IMR-90 (cell line): ENCODE results near the gene UGGT2. TPM values are rescaled to one million over a fixed set of nuclear protein-coding genes. Genes with fewer than 3 reads are reported as not detected.

Experiments
- ATAC-seq: fragments of 200-7000 bp; cut with Tn5 transposase; 2 replicates; pipeline ENCODE4 v1.9.1; 2020; ENCODE audit warnings: low read depth, mild to moderate bottlenecking, moderate library complexity
- BruUV-seq: library from RNA; stranded (reverse); fragments of 400-500 nt; replicated peaks from 2 replicates; lab custom pipeline; 2021; lab: Mats Ljungman, UMichigan
- CTCF ChIA-PET: fragments of 300-600 bp; formaldehyde crosslinking; extraction: SDS; loops from one replicate; lab custom pipeline; 2021; ENCODE audit warnings: antibody characterized with exemption; lab: Yijun Ruan, JAX
- POLR2A ChIA-PET: fragments of 300-600 bp; sonication (Branson Sonifier 250); formaldehyde crosslinking; loops from one replicate; lab custom pipeline; 2022; ENCODE audit warnings: antibody characterized with exemption; ENCODE audit not compliant: unreplicated experiment; lab: Charles Lee
- DNase-seq: peaks from one replicate; pipeline ENCODE4 v3.0.0; 2013
- H2AFZ ChIP-seq: replicated peaks from 2 replicates; pipeline ENCODE3; 2013; ENCODE audit warnings: low read length, mild to moderate bottlenecking; ENCODE audit not compliant: poor library complexity
- H2AK5ac ChIP-seq: 2 replicates; pipeline ENCODE4 v1.6.1; 2013; ENCODE audit warnings: low read depth, low read length, inconsistent platforms
- H2AK9ac ChIP-seq: replicated peaks from 2 replicates; pipeline ENCODE3; 2013; ENCODE audit warnings: mild to moderate bottlenecking, low read depth, low read length, moderate library complexity; ENCODE audit not compliant: poor library complexity
- H2BK120ac ChIP-seq: 2 replicates; pipeline ENCODE4 v1.6.1; 2013; ENCODE audit warnings: low read depth, low read length, inconsistent platforms
- H2BK15ac ChIP-seq: 3 replicates; pipeline ENCODE4 v1.6.1; 2013; ENCODE audit warnings: low read depth, low read length, inconsistent platforms
- H2BK20ac ChIP-seq: 2 replicates; pipeline ENCODE4 v1.6.1; 2013; ENCODE audit warnings: low read depth, mild to moderate bottlenecking, inconsistent platforms, low read length, moderate library complexity
- H2BK5ac ChIP-seq: 2 replicates; pipeline ENCODE4 v1.6.1; 2013; ENCODE audit warnings: mild to moderate bottlenecking, low read depth, low read length, inconsistent platforms; ENCODE audit not compliant: poor library complexity, severe bottlenecking
- H3K14ac ChIP-seq: replicated peaks from 2 replicates; pipeline ENCODE4 v1.6.1; 2013; ENCODE audit warnings: low read depth, low read length, inconsistent platforms
- H3K18ac ChIP-seq: 2 replicates; pipeline ENCODE4 v1.6.1; 2013; ENCODE audit warnings: low read depth, low read length, control low read depth
- H3K23ac ChIP-seq: 2 replicates; pipeline ENCODE4 v1.6.1; 2013; ENCODE audit warnings: low read depth, low read length, inconsistent platforms
- H3K27ac ChIP-seq: 2 replicates; pipeline ENCODE4 v1.5.1; 2013; ENCODE audit warnings: mild to moderate bottlenecking, control low read depth, low read length; ENCODE audit not compliant: insufficient read depth
- H3K27me3 ChIP-seq: 2 replicates; pipeline ENCODE4 v1.6.1; 2013; ENCODE audit warnings: low read length; ENCODE audit not compliant: control insufficient read depth, insufficient read depth
- H3K36me3 ChIP-seq: 2 replicates; pipeline ENCODE4 v1.6.1; 2013; ENCODE audit warnings: low read length, mixed read lengths; ENCODE audit not compliant: control insufficient read depth, insufficient read depth
- H3K4ac ChIP-seq: 2 replicates; pipeline ENCODE4 v1.6.1; 2013; ENCODE audit warnings: low read depth, low read length, inconsistent platforms
- H3K4me1 ChIP-seq: 2 replicates; pipeline ENCODE4 v1.6.1; 2013; ENCODE audit warnings: low read length, mixed read lengths; ENCODE audit not compliant: control insufficient read depth, insufficient read depth
- H3K4me2 ChIP-seq: 2 replicates; pipeline ENCODE4 v1.6.1; 2013; ENCODE audit warnings: low read depth, mild to moderate bottlenecking, control low read depth, low read length, moderate library complexity
- H3K4me3 ChIP-seq: 2 replicates; pipeline ENCODE4 v1.5.1; 2013; ENCODE audit warnings: low read depth, mild to moderate bottlenecking, control low read depth, low read length, moderate library complexity; ENCODE audit not compliant: insufficient read depth
- H3K56ac ChIP-seq: 2 replicates; pipeline ENCODE4 v1.6.1; 2013; ENCODE audit warnings: low read length, inconsistent platforms; ENCODE audit not compliant: insufficient read depth; ENCODE audit errors: extremely low read depth
- H3K79me1 ChIP-seq, 2 experiments: 2 replicates each; pipeline ENCODE4 v1.6.1; 2013; ENCODE audit warnings: low read length in 2 of 2, inconsistent platforms in 1 of 2, low read depth in 1 of 2
- H3K9ac ChIP-seq: 2 replicates; pipeline ENCODE4 v1.6.1; 2013; ENCODE audit warnings: low read depth, low read length, control low read depth
- H3K9me1 ChIP-seq: 2 replicates; pipeline ENCODE4 v1.6.1; 2013; ENCODE audit warnings: low read length, inconsistent platforms; ENCODE audit not compliant: insufficient read depth
- H3K9me3 ChIP-seq: 2 replicates; pipeline ENCODE4 v1.6.1; 2013; ENCODE audit warnings: low read length; ENCODE audit not compliant: control insufficient read depth, insufficient read depth
- H4K20me1 ChIP-seq: 2 replicates; pipeline ENCODE4 v1.6.1; 2013; ENCODE audit warnings: low read length, inconsistent platforms; ENCODE audit not compliant: insufficient read depth
- H4K5ac ChIP-seq: 2 replicates; pipeline ENCODE4 v1.6.1; 2013; ENCODE audit warnings: mild to moderate bottlenecking, low read depth, low read length, control low read depth
- H4K8ac ChIP-seq, 2 experiments: 2 replicates each; pipeline ENCODE4 v1.6.1; 2013; ENCODE audit warnings: low read depth in 2 of 2, low read length in 2 of 2, control low read depth in 1 of 2, inconsistent platforms in 1 of 2
- H4K91ac ChIP-seq: 2 replicates; pipeline ENCODE4 v1.6.1; 2013; ENCODE audit warnings: low read depth, low read length, inconsistent platforms; ENCODE audit not compliant: insufficient read depth
- BHLHE40 ChIP-seq: fragments of 150-350 bp; IDR thresholded peaks from 2 replicates; pipeline ENCODE4 v1.6.1; 2016; ENCODE audit warnings: mild to moderate bottlenecking, low read depth, low read length
- CEBPB ChIP-seq: IDR thresholded peaks from 2 replicates; pipeline ENCODE4 v1.6.1; 2012; ENCODE audit warnings: low read depth, low read length, improper control_type of control experiment
- CHD1 ChIP-seq: IDR thresholded peaks from 2 replicates; pipeline ENCODE4 v1.6.1; 2012; ENCODE audit warnings: low read depth, low read length, improper control_type of control experiment
- ELK1 ChIP-seq: fragments of 150-350 bp; IDR thresholded peaks from 2 replicates; pipeline ENCODE4 v1.6.1; 2016; ENCODE audit warnings: low read depth, mild to moderate bottlenecking, low read length, moderate library complexity, borderline replicate concordance
- FOS ChIP-seq: fragments of 150-350 bp; IDR thresholded peaks from 2 replicates; pipeline ENCODE4 v1.6.1; 2016; ENCODE audit warnings: low read depth, low read length
- MAFK ChIP-seq: IDR thresholded peaks from 2 replicates; pipeline ENCODE4 v1.6.1; 2012; ENCODE audit warnings: low read depth, low read length, improper control_type of control experiment
- MAZ ChIP-seq: IDR thresholded peaks from 2 replicates; pipeline ENCODE4 v1.6.1; 2012; ENCODE audit warnings: low read depth, mild to moderate bottlenecking, low read length, improper control_type of control experiment, moderate library complexity, borderline replicate concordance
- MXI1 ChIP-seq: IDR thresholded peaks from 2 replicates; pipeline ENCODE4 v1.6.1; 2012; ENCODE audit warnings: low read depth, mild to moderate bottlenecking, low read length, moderate library complexity, borderline replicate concordance
- NFE2L2 ChIP-seq: fragments of 150-350 bp; IDR thresholded peaks from 2 replicates; pipeline ENCODE4 v1.6.1; 2016; ENCODE audit warnings: low read depth, mild to moderate bottlenecking, low read length
- POLR2A ChIP-seq: IDR thresholded peaks from 2 replicates; pipeline ENCODE4 v1.6.1; 2012; ENCODE audit warnings: mild to moderate bottlenecking, low read depth, low read length
- RAD21 ChIP-seq: IDR thresholded peaks from 2 replicates; pipeline ENCODE4 v1.6.1; 2012; ENCODE audit warnings: low read length, improper control_type of control experiment
- RCOR1 ChIP-seq: IDR thresholded peaks from 2 replicates; pipeline ENCODE4 v1.6.1; 2012; ENCODE audit warnings: mild to moderate bottlenecking, low read length, improper control_type of control experiment; ENCODE audit not compliant: insufficient replicate concordance
- RFX5 ChIP-seq: IDR thresholded peaks from 2 replicates; pipeline ENCODE4 v1.8.0; 2012; ENCODE audit warnings: low read depth, mild to moderate bottlenecking, low read length, moderate library complexity
- SMC3 ChIP-seq: fragments of 150-350 bp; IDR thresholded peaks from 2 replicates; pipeline ENCODE4 v1.6.1; 2016; ENCODE audit warnings: low read depth, mild to moderate bottlenecking, antibody characterized with exemption, low read length, moderate library complexity
- USF2 ChIP-seq: fragments of 150-350 bp; IDR thresholded peaks from 2 replicates; pipeline ENCODE4 v1.6.1; 2017; ENCODE audit warnings: mild to moderate bottlenecking, antibody characterized with exemption, low read length, low read depth
- WGBS, 2 experiments: methylation state at CpG; one replicate each; pipeline versions ENCODE4 v1.1.5 to v1.1.7; 2013; ENCODE audit warnings: missing lambda C conversion rate in 2 of 2; ENCODE audit not compliant: insufficient read length in 1 of 2; ENCODE audit errors: extremely low coverage in 2 of 2; 5-methylcytosine and 5-hydroxymethylcytosine counted together
- dilution Hi-C: fragments of 300-500 bp; cut with HindIII; formaldehyde crosslinking; loops from one replicate; pipeline ENCODE4 v1.14.3; 2018; ENCODE audit warnings: low sequenced_read_pairs; ENCODE audit not compliant: unreplicated experiment
- in situ Hi-C: fragments of 300-500 bp; cut with MboI; formaldehyde crosslinking; loops from 3 replicates; pipeline ENCODE4 v1.14.3; 2019; ENCODE audit warnings: low sequenced_read_pairs, inconsistent platforms, mixed read lengths
- intact Hi-C: fragments of 100-400 bp; cut with micrococcal nuclease; formaldehyde crosslinking; loops from 2 replicates; pipeline ENCODE4 v1.10.0; 2022
- polyA plus RNA-seq, 3 experiments: library from polyadenylated mRNA; depleted of rRNA; stranded (reverse); fragments of >200 nt; gene quantifications; 2 replicates each; pipeline ENCODE4 v1.2.3, GENCODE V29; 2012; ENCODE audit warnings: low replicate concordance in 1 of 3
- total RNA-seq: library from RNA; depleted of rRNA; stranded (reverse); fragments of >200 nt; gene quantifications from 2 replicates; pipeline ENCODE4 v1.2.3, GENCODE V29; 2012
- TF ChIP-seq, protein P1 (sequence below): conservative IDR thresholded peaks from 2 replicates; pipeline ENCODE4 v1.5.1; 2012; ENCODE audit warnings: mild to moderate bottlenecking, low read depth, low read length, improper control_type of control experiment

UGGT2 gene
- total and polyA plus RNA-seq, 2 of the 4 experiments (the other 2 are of a cell fraction) = 21.4 to 40.1 TPM

- H2BK15ac ChIP-seq = no peak overlapping the region
- WGBS, 2 experiments = no CpG with 5 or more reads among the region's 3 CpGs
Observed at GRCh38 chr13:96072392-96072791, 19.2 kb upstream of the UGGT2 start.

More at GRCh38 chr13:96072392-96072791, 19.2 kb upstream of the UGGT2 start:
- H3K9me1 ChIP-seq = no peaks in the 10 kb centered on the region
- no peak overlapping the region for H2AK9ac ChIP-seq
- H3K4me1 ChIP-seq = no peaks in the 10 kb centered on the region
- no peak overlapping the region for H3K27ac ChIP-seq
- H2AFZ ChIP-seq = no peak overlapping the region
- no peak for TF ChIP-seq BHLHE40
- TF ChIP-seq, protein P1, sequence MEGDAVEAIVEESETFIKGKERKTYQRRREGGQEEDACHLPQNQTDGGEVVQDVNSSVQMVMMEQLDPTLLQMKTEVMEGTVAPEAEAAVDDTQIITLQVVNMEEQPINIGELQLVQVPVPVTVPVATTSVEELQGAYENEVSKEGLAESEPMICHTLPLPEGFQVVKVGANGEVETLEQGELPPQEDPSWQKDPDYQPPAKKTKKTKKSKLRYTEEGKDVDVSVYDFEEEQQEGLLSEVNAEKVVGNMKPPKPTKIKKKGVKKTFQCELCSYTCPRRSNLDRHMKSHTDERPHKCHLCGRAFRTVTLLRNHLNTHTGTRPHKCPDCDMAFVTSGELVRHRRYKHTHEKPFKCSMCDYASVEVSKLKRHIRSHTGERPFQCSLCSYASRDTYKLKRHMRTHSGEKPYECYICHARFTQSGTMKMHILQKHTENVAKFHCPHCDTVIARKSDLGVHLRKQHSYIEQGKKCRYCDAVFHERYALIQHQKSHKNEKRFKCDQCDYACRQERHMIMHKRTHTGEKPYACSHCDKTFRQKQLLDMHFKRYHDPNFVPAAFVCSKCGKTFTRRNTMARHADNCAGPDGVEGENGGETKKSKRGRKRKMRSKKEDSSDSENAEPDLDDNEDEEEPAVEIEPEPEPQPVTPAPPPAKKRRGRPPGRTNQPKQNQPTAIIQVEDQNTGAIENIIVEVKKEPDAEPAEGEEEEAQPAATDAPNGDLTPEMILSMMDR = no peak
- TF ChIP-seq MAFK = no peak
- TF ChIP-seq FOS = no peak
- TF ChIP-seq ELK1 = no peak
- TF ChIP-seq MAZ = no peak
- no peak for TF ChIP-seq SMC3
- TF ChIP-seq RCOR1 = no peak
- TF ChIP-seq RAD21 = no peak
- TF ChIP-seq POLR2A = no peak
- TF ChIP-seq NFE2L2 = no peak
- TF ChIP-seq CEBPB = no peak
- TF ChIP-seq CHD1 = no peak
- no peak for TF ChIP-seq USF2
- no peak for TF ChIP-seq RFX5
- no peak for TF ChIP-seq MXI1
- no peak overlapping the region for H3K18ac ChIP-seq
- H2BK120ac ChIP-seq = no peak overlapping the region
- no peak overlapping the region for H3K4ac ChIP-seq
- dilution Hi-C loops (no loop called here), intact Hi-C loops (no loop called here), in situ Hi-C loops (no loop called here)
- no peaks in the 10 kb centered on the region for H3K36me3 ChIP-seq
- no peak overlapping the region for H3K23ac ChIP-seq
- H3K27me3 ChIP-seq = peaks cover 2% of the 10 kb centered on the region; the same call in 1 of the 2 replicates
- no peak overlapping the region for H3K4me2 ChIP-seq
- H2BK20ac ChIP-seq = no peak overlapping the region
- H3K4me3 ChIP-seq = no peak overlapping the region
- no peak for ATAC-seq
- no peak overlapping the region for H3K14ac ChIP-seq
- H3K9me3 ChIP-seq = no peaks in the 10 kb centered on the region
- no peak overlapping the region for H4K5ac ChIP-seq
- H4K20me1 ChIP-seq = no peaks in the 10 kb centered on the region
- H3K9ac ChIP-seq = no peak overlapping the region
- BruUV-seq = no TSS peak
- no peak for DNase-seq
- CTCF ChIA-PET = no interaction called here
- no peak overlapping the region for H3K56ac ChIP-seq
- H3K79me1 ChIP-seq = no peaks in the 10 kb centered on the region
- H4K91ac ChIP-seq = no peak overlapping the region
- POLR2A ChIA-PET = no interaction called here
- H2AK5ac ChIP-seq = no peak overlapping the region
- no peak overlapping the region for H4K8ac ChIP-seq
- no peak overlapping the region for H2BK5ac ChIP-seq
